ENCODE results near the gene PRADC1.

- TF ChIP-seq CTCF (IDR thresholded peaks at IDR 0.05) (no peak), POLR2AphosphoS5 (IDR thresholded peaks at IDR 0.05; ENCODE audit: low read depth, low read length) (no peak), SIN3A (IDR thresholded peaks at IDR 0.05; ENCODE audit: borderline replicate concordance, insufficient read depth, low read depth, low read length) (no peak), TCF7L2 (IDR thresholded peaks at IDR 0.05; ENCODE audit: low read depth, low read length) (no peak)
Observed at GRCh38 chr2:73212098-73212447, 21.0 kb downstream of the PRADC1 start.
